ENCODE measurements around the gene EHD3.

DNA sequence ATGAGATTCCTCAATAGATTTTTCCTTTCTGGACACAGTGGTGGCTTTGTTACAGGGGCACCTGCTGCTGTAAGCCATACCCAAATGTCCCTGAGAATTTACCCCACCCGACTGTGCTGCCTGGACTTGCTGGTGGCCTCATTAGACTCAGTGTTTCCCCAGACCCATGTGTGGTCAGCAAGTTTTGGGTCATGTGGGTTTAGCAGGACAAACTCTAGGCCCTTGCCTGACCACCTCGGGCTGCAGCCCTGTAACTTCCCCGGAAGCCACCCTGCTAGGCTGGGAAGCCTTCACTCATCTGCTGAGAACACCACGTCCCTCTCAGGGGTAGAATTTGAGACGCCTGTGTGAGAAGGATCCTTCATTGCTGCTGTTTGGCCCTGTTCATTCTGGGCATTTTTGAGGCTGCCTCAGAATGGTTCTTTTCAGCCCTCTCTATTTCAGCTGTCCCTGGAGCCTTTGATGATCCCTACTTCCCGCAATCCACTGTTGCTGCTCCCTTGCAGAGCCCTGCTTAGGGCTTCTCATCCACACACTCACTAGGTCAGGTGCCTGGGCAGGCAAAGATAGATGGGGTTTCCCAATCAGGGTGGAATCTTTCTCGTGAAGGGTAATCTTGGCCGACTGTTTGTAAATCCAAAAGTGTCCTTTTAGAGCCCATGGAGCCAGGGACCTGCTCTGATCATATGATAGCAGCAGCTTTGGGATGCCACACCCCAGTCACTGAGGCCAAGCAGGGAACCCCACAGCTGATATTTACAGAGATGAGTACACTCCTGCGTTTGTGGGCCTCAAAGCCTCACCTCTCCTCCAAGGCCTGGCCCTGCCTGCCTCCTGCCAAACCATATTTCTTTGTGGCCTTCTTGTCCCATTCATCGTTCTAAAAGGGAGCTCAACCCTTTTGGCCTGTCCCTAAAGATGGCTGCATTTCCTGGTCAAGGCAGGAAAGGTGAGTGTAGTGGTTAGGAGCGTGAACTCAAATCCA lies 6.7 kb downstream of the EHD3 start:
- TF ChIP-seq, protein P1, sequence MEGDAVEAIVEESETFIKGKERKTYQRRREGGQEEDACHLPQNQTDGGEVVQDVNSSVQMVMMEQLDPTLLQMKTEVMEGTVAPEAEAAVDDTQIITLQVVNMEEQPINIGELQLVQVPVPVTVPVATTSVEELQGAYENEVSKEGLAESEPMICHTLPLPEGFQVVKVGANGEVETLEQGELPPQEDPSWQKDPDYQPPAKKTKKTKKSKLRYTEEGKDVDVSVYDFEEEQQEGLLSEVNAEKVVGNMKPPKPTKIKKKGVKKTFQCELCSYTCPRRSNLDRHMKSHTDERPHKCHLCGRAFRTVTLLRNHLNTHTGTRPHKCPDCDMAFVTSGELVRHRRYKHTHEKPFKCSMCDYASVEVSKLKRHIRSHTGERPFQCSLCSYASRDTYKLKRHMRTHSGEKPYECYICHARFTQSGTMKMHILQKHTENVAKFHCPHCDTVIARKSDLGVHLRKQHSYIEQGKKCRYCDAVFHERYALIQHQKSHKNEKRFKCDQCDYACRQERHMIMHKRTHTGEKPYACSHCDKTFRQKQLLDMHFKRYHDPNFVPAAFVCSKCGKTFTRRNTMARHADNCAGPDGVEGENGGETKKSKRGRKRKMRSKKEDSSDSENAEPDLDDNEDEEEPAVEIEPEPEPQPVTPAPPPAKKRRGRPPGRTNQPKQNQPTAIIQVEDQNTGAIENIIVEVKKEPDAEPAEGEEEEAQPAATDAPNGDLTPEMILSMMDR (conservative IDR thresholded peaks at IDR 0.05; ENCODE audit: low read length): no peak
- no peak for TF ChIP-seq EZH2phosphoT487 (IDR thresholded peaks at IDR 0.05; ENCODE audit: borderline replicate concordance)

All from Loucy (cell line).